Esophagus squamous epithelium (tissue), 4 donors: ENCODE data around the gene ATP2A2.

Experiments used
- CTCF ChIP-seq, 6 experiments: fragments of 450-650 bp in 4 of 6; fragments of 200-600 bp in 2 of 6; sonication (generic) in 2 of 6; IDR thresholded peaks; one replicate each; pipeline ENCODE4 v1.5.1; 2016 to 2019; ENCODE audit warnings: antibody characterized with exemption in 6 of 6, mild to moderate bottlenecking in 4 of 6, moderate library complexity in 4 of 6
- POLR2A ChIP-seq, 4 donors: fragments of 450-650 bp; IDR thresholded peaks; one replicate each; pipeline ENCODE4 v1.6.1; 2017; ENCODE audit warnings: antibody characterized with exemption in 4 of 4, mild to moderate bottlenecking in 4 of 4, moderate library complexity in 3 of 4

GRCh38 chr12:110314308-110314707 lies 33.3 kb downstream of the ATP2A2 start:
- TF ChIP-seq CTCF (IDR thresholded peaks at IDR 0.05) (no peak), POLR2A (IDR thresholded peaks at IDR 0.05) (no peak)
